AG08396 (cell line): ENCODE results near the gene SPEF1.

ENCODE experiments used
- DNase-seq: peaks from one replicate; pipeline ENCODE4 v3.0.0; 2012; ENCODE audit warnings: low spot score, mixed read lengths

The SPEF1 gene

GRCh38 chr20:3766422-3767109 is 14.7 kb downstream of the SPEF1 start:
- no peak for DNase-seq

- no peak for DNase-seq
Measured at GRCh38 chr20:3765171-3765882, 15.9 kb downstream of the SPEF1 start.

DNA sequence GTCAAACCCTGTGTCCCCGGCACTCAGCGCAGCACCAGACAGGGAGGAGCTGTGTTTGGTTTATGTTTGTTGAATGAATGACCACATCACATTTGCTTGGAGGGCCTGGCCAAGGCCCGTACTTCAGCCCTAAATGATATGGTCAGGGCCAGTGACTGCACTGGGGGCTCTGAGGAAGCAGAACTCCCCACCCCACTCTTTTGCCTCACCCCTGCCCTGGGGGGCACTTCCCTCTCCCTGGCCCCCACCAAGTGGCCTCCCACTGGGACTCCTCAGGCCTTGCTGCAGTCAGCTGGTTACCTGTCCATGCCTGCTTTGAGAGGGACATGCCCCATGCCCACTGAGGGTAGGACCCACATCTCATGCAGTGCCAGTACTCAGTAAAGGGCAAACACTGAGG is 16.6 kb downstream of the SPEF1 start:
- no peak for DNase-seq

DNA sequence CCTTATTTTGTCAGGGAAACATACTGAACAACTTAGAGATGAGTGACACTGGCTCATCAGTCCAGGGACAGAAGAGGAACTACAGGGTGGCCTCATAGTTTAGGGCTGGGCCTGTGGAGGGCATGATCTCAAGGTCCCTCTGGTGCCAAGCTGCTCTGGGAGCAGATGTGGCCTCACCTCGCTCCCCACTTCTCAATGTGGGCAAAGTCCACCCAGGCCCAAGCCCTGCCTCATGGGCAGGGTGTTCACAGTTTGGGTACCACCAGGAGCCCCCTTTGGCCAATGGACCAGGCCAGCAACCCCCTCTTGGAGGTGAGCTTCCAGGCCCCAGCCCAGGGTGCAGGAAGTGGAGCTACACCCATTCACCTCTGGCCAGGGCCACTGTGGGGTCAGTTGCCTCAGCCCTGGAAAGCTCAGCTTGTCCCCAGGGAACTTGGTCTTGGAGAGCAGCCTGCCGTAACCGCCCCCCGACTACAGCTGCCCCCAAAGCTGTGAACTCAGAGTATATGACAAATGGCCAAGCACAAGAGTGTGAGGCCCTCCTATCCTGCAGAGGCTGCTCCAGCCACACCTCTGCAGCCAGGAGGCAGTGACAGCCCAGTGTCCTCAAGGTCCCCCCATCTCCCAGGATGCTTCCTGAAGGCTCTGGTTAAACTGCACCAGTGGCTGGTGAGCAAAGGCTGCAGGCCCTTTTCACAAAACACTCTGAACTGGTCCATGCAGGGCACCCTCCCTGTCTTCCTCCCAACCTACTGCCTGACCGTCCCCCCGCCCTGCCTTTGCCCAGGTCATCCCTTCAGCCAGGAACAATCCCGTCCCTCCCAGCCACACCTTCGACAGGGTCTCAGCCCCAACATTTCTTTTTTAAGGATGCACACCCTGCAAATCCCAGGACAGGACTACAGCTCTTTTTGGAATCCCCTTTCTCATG is 17.3 kb downstream of the SPEF1 start:
- DNase-seq, result no peak

DNA sequence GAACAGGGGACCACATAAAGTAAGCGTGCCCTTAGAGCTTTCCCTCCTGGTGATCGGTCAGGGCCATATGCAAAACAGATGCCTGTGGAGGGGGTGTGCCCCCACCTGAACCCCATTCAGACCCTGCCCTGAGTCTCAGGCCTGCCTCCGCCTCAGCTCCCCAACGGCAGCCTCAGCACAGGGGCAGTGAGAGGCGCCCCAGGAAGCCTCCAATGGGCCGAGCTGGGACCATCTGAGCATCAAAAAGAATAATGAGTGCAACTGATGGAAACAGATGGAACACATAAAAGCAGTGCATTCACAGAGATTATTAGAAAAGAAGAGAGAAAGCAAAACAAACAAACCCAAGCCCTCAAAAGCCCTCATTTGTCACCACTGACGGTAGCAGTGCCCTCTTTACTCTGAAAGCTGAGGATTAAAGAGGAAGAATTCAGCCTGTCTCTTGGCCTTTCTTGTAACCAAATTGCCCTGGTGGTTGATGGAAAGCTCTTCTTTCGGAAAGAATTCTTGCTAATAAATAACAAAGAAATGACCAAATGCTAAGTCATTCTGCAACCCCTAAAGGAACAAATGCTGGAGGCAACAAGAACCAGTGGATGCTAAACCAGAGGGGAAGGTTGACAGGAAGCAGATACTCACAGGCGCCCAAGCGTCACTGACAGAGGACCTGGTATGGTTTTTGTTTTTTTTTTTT is 20.4 kb downstream of the SPEF1 start:
- DNase-seq, result no peak

- no peak for DNase-seq
Measured at GRCh38 chr20:3759884-3760283, 21.4 kb downstream of the SPEF1 start.

DNA sequence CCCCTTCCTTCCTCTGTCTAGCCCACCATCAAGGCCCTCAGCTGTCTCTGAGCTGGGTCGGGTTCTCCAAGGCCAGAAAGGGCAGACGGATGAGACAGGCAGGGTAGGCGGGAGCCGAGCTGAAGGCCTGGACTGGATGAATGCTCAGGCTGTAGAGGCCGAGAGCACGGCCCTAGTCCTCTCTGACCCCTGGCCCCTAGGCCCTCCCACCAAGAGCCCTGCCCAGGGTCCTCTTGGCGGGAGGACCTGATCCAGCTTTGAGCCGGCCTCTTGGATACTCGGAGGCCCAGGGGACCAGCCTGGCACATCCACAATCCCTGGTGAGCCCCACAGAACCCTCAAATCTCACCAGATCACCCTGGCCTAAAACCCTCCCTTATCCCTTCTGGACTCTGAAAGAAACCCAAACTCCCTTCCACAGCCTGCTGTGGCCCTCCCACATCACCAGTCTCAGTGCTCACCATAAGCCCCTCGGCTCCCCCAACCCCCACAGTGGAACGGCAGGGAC is 21.9 kb downstream of the SPEF1 start:
- DNase-seq, result no peak

- DNase-seq, result no peak
Measured at GRCh38 chr20:3758566-3758965, 22.7 kb downstream of the SPEF1 start.

GRCh38 chr20:3757268-3757667 is 24.0 kb downstream of the SPEF1 start:
- no peak for DNase-seq

DNA sequence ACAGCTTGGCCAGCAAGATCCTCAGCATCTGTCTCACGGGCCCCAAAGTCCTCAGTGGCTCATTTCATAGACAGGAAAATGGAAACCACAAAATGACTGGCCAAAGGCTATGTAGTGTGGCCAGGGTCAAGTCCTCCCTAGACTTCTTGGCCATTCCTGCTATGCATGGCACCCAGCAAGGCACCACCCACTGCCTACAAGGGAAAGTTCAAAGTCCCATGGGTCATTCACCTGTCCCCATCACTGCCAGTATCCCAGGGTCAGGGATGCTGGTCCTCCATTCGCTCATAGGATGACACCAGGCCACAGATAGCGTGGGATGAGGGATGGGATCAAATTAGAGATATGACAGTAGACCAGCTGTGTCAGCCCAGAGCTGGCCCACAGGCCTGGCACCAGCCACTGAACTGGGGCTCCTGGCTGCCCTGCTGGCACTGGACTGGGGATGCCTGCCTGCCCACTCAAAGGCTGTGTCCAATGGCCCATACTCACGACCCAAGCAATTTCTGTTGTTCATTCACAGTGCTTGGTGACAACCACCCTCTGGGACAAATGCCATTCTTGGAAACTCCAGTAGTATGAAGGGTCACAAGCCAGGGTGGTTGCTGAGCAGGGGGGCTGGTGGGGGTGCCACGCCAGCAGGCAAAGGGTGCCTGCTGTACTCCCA is 25.3 kb downstream of the SPEF1 start:
- no peak for DNase-seq

- no peak for DNase-seq
Measured at GRCh38 chr20:3755269-3755668, 26.0 kb downstream of the SPEF1 start.

GRCh38 chr20:3754276-3754630 is 27.0 kb downstream of the SPEF1 start:
- DNase-seq, result no peak

GRCh38 chr20:3753501-3754275 is 27.6 kb downstream of the SPEF1 start:
- DNase-seq, result no peak

GRCh38 chr20:3753098-3753497 is 28.1 kb downstream of the SPEF1 start:
- DNase-seq, result peak; percentile 91

- DNase-seq, result no peak
Measured at GRCh38 chr20:3752386-3752759, 28.9 kb downstream of the SPEF1 start.

GRCh38 chr20:3751675-3752385 is 29.4 kb downstream of the SPEF1 start:
- no peak for DNase-seq

DNA sequence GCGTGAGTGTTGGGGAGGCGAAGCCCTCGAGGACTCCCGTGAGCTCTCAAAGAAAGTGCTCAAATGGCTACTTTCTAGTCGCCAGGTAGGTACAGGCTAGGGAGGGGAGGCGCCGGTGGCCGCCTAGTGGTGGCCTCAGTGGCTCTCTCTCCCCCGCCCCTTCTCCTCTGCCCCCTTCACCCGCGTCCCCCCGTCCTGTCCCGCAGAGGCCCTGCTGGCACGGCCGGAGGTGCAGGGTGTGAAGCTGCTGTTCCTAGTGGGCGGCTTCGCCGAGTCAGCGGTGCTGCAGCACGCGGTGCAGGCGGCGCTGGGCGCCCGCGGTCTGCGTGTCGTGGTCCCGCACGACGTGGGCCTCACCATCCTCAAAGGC is 30.0 kb downstream of the SPEF1 start:
- no peak for DNase-seq

GRCh38 chr20:3749689-3750531 is 31.3 kb downstream of the SPEF1 start:
- DNase-seq, result peak; percentile 69

DNA sequence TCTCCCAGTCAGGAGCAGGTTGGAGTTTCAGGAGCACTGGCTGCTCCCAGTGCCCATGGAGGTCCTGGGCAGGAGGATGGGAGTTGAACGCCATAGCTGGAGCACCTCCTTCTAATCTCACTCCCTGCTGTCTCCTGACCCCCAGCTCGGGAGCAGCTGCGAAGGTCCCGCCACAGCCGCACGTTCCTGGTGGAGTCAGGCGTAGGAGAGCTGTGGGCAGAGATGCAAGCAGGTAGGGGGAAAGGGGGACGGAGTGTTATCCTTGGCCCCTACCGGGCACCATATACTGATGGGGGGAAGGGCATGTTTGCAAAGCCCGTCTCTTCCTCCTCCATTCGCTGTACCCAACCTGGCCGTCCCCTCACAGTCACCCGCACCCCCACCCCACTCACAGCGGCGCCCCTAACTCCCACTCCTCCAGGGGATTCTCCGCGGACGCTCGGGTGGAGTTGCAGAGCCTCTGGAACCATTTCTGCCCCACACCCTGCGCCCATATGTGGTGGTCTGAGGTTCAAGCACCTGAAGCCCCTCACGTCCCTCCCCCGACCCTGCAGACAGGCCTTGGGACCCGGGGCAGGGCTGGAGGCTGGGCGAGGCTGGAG is 32.1 kb downstream of the SPEF1 start:
- no peak for DNase-seq
